ENCODE data around the gene PPARA. TPM values are rescaled to one million over a fixed set of nuclear protein-coding genes. Genes with fewer than 3 reads are reported as not detected.

PPARA gene
- total and polyA plus RNA-seq, 12 donors, result 5.1 to 208 (median 37.4) TPM

- WGBS, 4 donors, result 88 to 100% (median 92%) methylated on average over 1 to 4 of the region's 4 CpGs
- no peak for DNase-seq
- no peaks in the 10 kb centered on the region for H3K27me3 ChIP-seq
- H3K4me1 ChIP-seq (replicated peaks in 1 of 2), result peaks cover 25 to 26% of the 10 kb centered on the region in 2 donors
- no peak overlapping the region for H3K4me3 ChIP-seq
- intact Hi-C loops (cut with DNase I), result loop anchor here in 1 of 2 donors (10.0 kb wide), 1 partner anchor 161 kb away; the partner anchor contains the start of gene GTSE1
- H3K36me3 ChIP-seq (replicated peaks in 1 of 2), result no peaks in the 10 kb centered on the region
- H3K27ac ChIP-seq, result no peak overlapping the region
- TF ChIP-seq POLR2A (IDR thresholded peaks at IDR 0.05) (no peak), CTCF (IDR thresholded peaks at IDR 0.05) (no peak)
- H3K9me3 ChIP-seq (replicated peaks in 1 of 3), result no peaks in the 10 kb centered on the region
Measured at GRCh38 chr22:46133588-46133855, 16.8 kb upstream of the PPARA start.

- no peak for TF ChIP-seq POLR2A (IDR thresholded peaks at IDR 0.05)
- no peak for TF ChIP-seq CTCF (IDR thresholded peaks at IDR 0.05)
- 90 to 95% (median 93%) methylated on average over 11 to 15 of the region's 15 CpGs for WGBS, 4 donors
- no peak for DNase-seq
- intact Hi-C loops (cut with DNase I), result loop anchor here in 1 of 2 donors (10.0 kb wide), 1 partner anchor 161 kb away; the partner anchor contains the start of gene GTSE1
- Histone ChIP-seq H3K9me3 (replicated peaks in 1 of 3) (no peaks in the 10 kb centered on the region), H3K4me3 (no peak overlapping the region), H3K36me3 (replicated peaks in 1 of 2) (no peaks in the 10 kb centered on the region), H3K27ac (no peak overlapping the region), H3K27me3 (no peaks in the 10 kb centered on the region), H3K4me1 (replicated peaks in 1 of 2) (peaks cover 22 to 24% of the 10 kb centered on the region in 2 donors)
Measured at GRCh38 chr22:46134111-46134705, 16.1 kb upstream of the PPARA start.

GRCh38 chr22:46135611-46136485 is 14.5 kb upstream of the PPARA start:
- H3K4me1 ChIP-seq (replicated peaks in 1 of 2), result peaks cover 11 to 25% of the 10 kb centered on the region in 2 donors
- intact Hi-C loops (cut with DNase I), result loop anchor here in 1 of 2 donors (10.0 kb wide), 1 partner anchor 159 kb away; the partner anchor contains the start of gene GTSE1
- TF ChIP-seq POLR2A (IDR thresholded peaks at IDR 0.05), result no peak
- no peak for TF ChIP-seq CTCF (IDR thresholded peaks at IDR 0.05)
- no peaks in the 10 kb centered on the region for H3K36me3 ChIP-seq (replicated peaks in 1 of 2)
- peak overlapping the region in 3 of 5 donors; percentile 21 to 58 (median 25) for H3K27ac ChIP-seq
- 58 to 72% (median 66%) methylated on average over 22 to 26 of the region's 26 CpGs for WGBS, 4 donors
- H3K27me3 ChIP-seq, result no peaks in the 10 kb centered on the region
- peak in 1 of 7 donors; percentile 47 for DNase-seq
- no peaks in the 10 kb centered on the region for H3K9me3 ChIP-seq (replicated peaks in 1 of 3)
- no peak overlapping the region for H3K4me3 ChIP-seq

GRCh38 chr22:46136486-46137217 is 13.7 kb upstream of the PPARA start:
- WGBS, 4 donors, result 66 to 88% (median 71%) methylated on average over 17 to 24 of the region's 24 CpGs
- intact Hi-C loops (cut with DNase I), result loop anchor here in 1 of 2 donors (10.0 kb wide), 1 partner anchor 158 kb away; the partner anchor contains the start of gene GTSE1
- Histone ChIP-seq H3K4me3 (no peak overlapping the region), H3K27ac (peak overlapping the region in 1 of 5 donors; percentile 58), H3K27me3 (no peaks in the 10 kb centered on the region), H3K36me3 (replicated peaks in 1 of 2) (no peaks in the 10 kb centered on the region), H3K9me3 (replicated peaks in 1 of 3) (no peaks in the 10 kb centered on the region), H3K4me1 (replicated peaks in 1 of 2) (peaks cover 11 to 25% of the 10 kb centered on the region in 2 donors)
- no peak for DNase-seq
- TF ChIP-seq CTCF (IDR thresholded peaks at IDR 0.05) (no peak), POLR2A (IDR thresholded peaks at IDR 0.05) (no peak)
